ENCODE measurements around the gene C3orf70. TPM values are rescaled to one million over a fixed set of nuclear protein-coding genes. Genes with fewer than 3 reads are reported as not detected.

Gene C3orf70
- total RNA-seq, 2 donors from 2014 or later, result 0.06 to 0.17 TPM

- DNase-seq (ENCODE audit: low spot score), result no peak
- Mint-ChIP-seq H3K4me1 (ENCODE audit: low read depth in 2 of 2) (no peaks in the 10 kb centered on the region), H3K9me3 (no peaks in the 10 kb centered on the region), H3K4me3 (no peak overlapping the region), H3K27me3 (no peaks in the 10 kb centered on the region), H3K36me3 (peaks cover 18% of the 10 kb centered on the region), H3K27ac (no peak overlapping the region)
- no peak for ATAC-seq
These were observed 106.3 kb downstream of the C3orf70 start for GRCh38 chr3:185046603-185047002.

GRCh38 chr3:185046164-185046515 is 106.7 kb downstream of the C3orf70 start:
- Mint-ChIP-seq H3K36me3 (peaks cover 13% of the 10 kb centered on the region), H3K4me1 (ENCODE audit: low read depth in 2 of 2) (no peaks in the 10 kb centered on the region), H3K27ac (no peak overlapping the region), H3K4me3 (no peak overlapping the region), H3K27me3 (no peaks in the 10 kb centered on the region), H3K9me3 (no peaks in the 10 kb centered on the region)
- DNase-seq (ENCODE audit: low spot score), result no peak
- no peak for ATAC-seq

- no peak for ATAC-seq
- Mint-ChIP-seq H3K36me3 (peaks cover 3% of the 10 kb centered on the region), H3K4me3 (no peak overlapping the region), H3K9me3 (peaks cover 2% of the 10 kb centered on the region), H3K27ac (no peak overlapping the region), H3K4me1 (ENCODE audit: low read depth in 2 of 2) (no peaks in the 10 kb centered on the region), H3K27me3 (no peaks in the 10 kb centered on the region)
- no peak for DNase-seq (ENCODE audit: low spot score)
These were observed 110.4 kb downstream of the C3orf70 start for GRCh38 chr3:185042312-185043050.

GRCh38 chr3:185041540-185041939 is 111.3 kb downstream of the C3orf70 start:
- Mint-ChIP-seq H3K36me3 (peaks cover 7% of the 10 kb centered on the region), H3K27ac (no peak overlapping the region), H3K4me3 (no peak overlapping the region), H3K4me1 (ENCODE audit: low read depth in 2 of 2) (no peaks in the 10 kb centered on the region), H3K27me3 (no peaks in the 10 kb centered on the region), H3K9me3 (peaks cover 5% of the 10 kb centered on the region)
- ATAC-seq (no peak), DNase-seq (ENCODE audit: low spot score) (no peak)

GRCh38 chr3:185040425-185040824 is 112.4 kb downstream of the C3orf70 start:
- Mint-ChIP-seq H3K4me3 (no peak overlapping the region), H3K4me1 (ENCODE audit: low read depth in 2 of 2) (no peaks in the 10 kb centered on the region), H3K36me3 (peaks cover 11% of the 10 kb centered on the region), H3K27me3 (no peaks in the 10 kb centered on the region), H3K9me3 (peaks cover 5% of the 10 kb centered on the region), H3K27ac (no peak overlapping the region)
- no peak for ATAC-seq
- no peak for DNase-seq (ENCODE audit: low spot score)

- H3K27ac Mint-ChIP-seq, result no peak overlapping the region
- H3K9me3 Mint-ChIP-seq, result peaks cover 5% of the 10 kb centered on the region
- no peak overlapping the region for H3K4me3 Mint-ChIP-seq
- no peaks in the 10 kb centered on the region for H3K27me3 Mint-ChIP-seq
- H3K36me3 Mint-ChIP-seq, result peaks cover 31% of the 10 kb centered on the region
- H3K4me1 Mint-ChIP-seq (ENCODE audit: low read depth in 2 of 2), result no peaks in the 10 kb centered on the region
- no peak for ATAC-seq
- DNase-seq (ENCODE audit: low spot score), result no peak
These were observed 115.1 kb downstream of the C3orf70 start for GRCh38 chr3:185037801-185038200.

GRCh38 chr3:185030951-185031350 is 121.9 kb downstream of the C3orf70 start:
- H3K27ac Mint-ChIP-seq, result no peak overlapping the region
- no peaks in the 10 kb centered on the region for H3K9me3 Mint-ChIP-seq
- DNase-seq (ENCODE audit: low spot score) (no peak), ATAC-seq (no peak)
- no peak overlapping the region for H3K4me3 Mint-ChIP-seq
- H3K36me3 Mint-ChIP-seq, result peaks cover 33% of the 10 kb centered on the region
- H3K4me1 Mint-ChIP-seq (ENCODE audit: low read depth in 2 of 2), result no peaks in the 10 kb centered on the region
- H3K27me3 Mint-ChIP-seq, result no peaks in the 10 kb centered on the region

GRCh38 chr3:185030399-185030798 is 122.5 kb downstream of the C3orf70 start:
- H3K4me1 Mint-ChIP-seq (ENCODE audit: low read depth in 2 of 2), result no peaks in the 10 kb centered on the region
- H3K27ac Mint-ChIP-seq, result no peak overlapping the region
- no peak overlapping the region for H3K4me3 Mint-ChIP-seq
- ATAC-seq (no peak), DNase-seq (ENCODE audit: low spot score) (no peak)
- no peaks in the 10 kb centered on the region for H3K9me3 Mint-ChIP-seq
- peaks cover 29% of the 10 kb centered on the region for H3K36me3 Mint-ChIP-seq
- H3K27me3 Mint-ChIP-seq, result no peaks in the 10 kb centered on the region

- Mint-ChIP-seq H3K27ac (no peak overlapping the region), H3K4me1 (ENCODE audit: low read depth in 2 of 2) (peaks cover 4% of the 10 kb centered on the region in 2 donors), H3K9me3 (no peaks in the 10 kb centered on the region), H3K36me3 (peaks cover 16% of the 10 kb centered on the region), H3K27me3 (no peaks in the 10 kb centered on the region), H3K4me3 (no peak overlapping the region)
- DNase-seq (ENCODE audit: low spot score) (no peak), ATAC-seq (no peak)
These were observed 123.8 kb downstream of the C3orf70 start for GRCh38 chr3:185029086-185029485.

GRCh38 chr3:185028121-185028520 is 124.7 kb downstream of the C3orf70 start:
- H3K4me1 Mint-ChIP-seq (ENCODE audit: low read depth in 2 of 2), result peaks cover 4% of the 10 kb centered on the region in 2 donors
- no peaks in the 10 kb centered on the region for H3K9me3 Mint-ChIP-seq
- no peak overlapping the region for H3K4me3 Mint-ChIP-seq
- DNase-seq (ENCODE audit: low spot score) (no peak), ATAC-seq (no peak)
- no peaks in the 10 kb centered on the region for H3K27me3 Mint-ChIP-seq
- no peak overlapping the region for H3K27ac Mint-ChIP-seq
- peaks cover 10% of the 10 kb centered on the region for H3K36me3 Mint-ChIP-seq

Other genes with a start within 250 kb of the C3orf70 start
- gene EHHADH, start 101.0 kb upstream of the C3orf70 start, total RNA-seq, result 1 to 10 TPM in 1 of 2 donors, under 1 TPM in 1; 0.64 to 1.1 TPM
- gene MAP3K13, start 210.1 kb upstream of the C3orf70 start, total RNA-seq, result 10 to 100 TPM; 10.1 to 15.4 TPM

Data from natural killer cell treated with Interleukin-12 subunit alpha and Interleukin-12 subunit beta and Interleukin-15 and Interleukin-18, amount 100 ng/mL, for 72 hours (primary cell).